HepG2 (cell line): ENCODE results near the gene TPD52L2. TPM values are rescaled to one million over a fixed set of nuclear protein-coding genes. Genes with fewer than 3 reads are reported as not detected.
A peak's percentile ranks its signal among the peaks of the same experiment; 100 is the strongest.

Experiments
- DPF2 ChIP-seq: sonication (generic); formaldehyde crosslinking; IDR thresholded peaks from 2 replicates; pipeline ENCODE4 v1.4.0; 2020; ENCODE audit warnings: mild to moderate bottlenecking, low read depth, missing genetic modification reagents, borderline replicate concordance
- ETV6 ChIP-seq: sonication (generic); formaldehyde crosslinking; conservative IDR thresholded peaks from 2 replicates; pipeline ENCODE4 v1.4.0; 2020; ENCODE audit warnings: missing genetic modification reagents
- FOXO1 ChIP-seq: sonication (generic); formaldehyde crosslinking; IDR thresholded peaks from 2 replicates; pipeline ENCODE4 v1.4.0; 2020; ENCODE audit warnings: missing genetic modification reagents
- KDM6A ChIP-seq: IDR thresholded peaks from 2 replicates; pipeline ENCODE4 v1.6.1; 2016; ENCODE audit warnings: low read depth
- MTERF4 ChIP-seq: sonication (generic); formaldehyde crosslinking; IDR thresholded peaks from 2 replicates; pipeline ENCODE4 v1.8.0; 2023; ENCODE audit warnings: mild to moderate bottlenecking, missing genetic modification reagents
- NFYB ChIP-seq: sonication (generic); formaldehyde crosslinking; IDR thresholded peaks from 2 replicates; pipeline ENCODE4 v1.4.0; 2020; ENCODE audit warnings: missing genetic modification reagents
- RBM39 ChIP-seq: fragments of 200-400 bp; formaldehyde crosslinking; IDR thresholded peaks from one replicate; pipeline ENCODE4 v1.6.1; 2018; ENCODE audit warnings: antibody characterized with exemption, mild to moderate bottlenecking, low read depth, low read length; ENCODE audit not compliant: poor library complexity, severe bottlenecking
- RFX3 ChIP-seq: IDR thresholded peaks from 2 replicates; pipeline ENCODE4 v1.6.1; 2016; ENCODE audit warnings: missing biosample characterization, missing genetic modification reagents
- TBX2 ChIP-seq: sonication (generic); formaldehyde crosslinking; IDR thresholded peaks from 2 replicates; pipeline ENCODE4 v1.5.0; 2020; ENCODE audit warnings: missing genetic modification reagents, mild to moderate bottlenecking, borderline replicate concordance
- THAP9 ChIP-seq: sonication (generic); formaldehyde crosslinking; IDR thresholded peaks from 2 replicates; pipeline ENCODE4; 2020; ENCODE audit warnings: missing genetic modification reagents, mild to moderate bottlenecking, borderline replicate concordance
- ZBTB10 ChIP-seq: sonication (generic); formaldehyde crosslinking; IDR thresholded peaks from 2 replicates; pipeline ENCODE4 v1.4.0; 2020; ENCODE audit warnings: missing genetic modification reagents, borderline replicate concordance
- ZNF772 ChIP-seq: sonication (generic); formaldehyde crosslinking; IDR thresholded peaks from 2 replicates; pipeline ENCODE4 v1.5.0; 2020; ENCODE audit warnings: mild to moderate bottlenecking, missing genetic modification reagents
- ZNF788 ChIP-seq: sonication (generic); formaldehyde crosslinking; IDR thresholded peaks from 2 replicates; pipeline ENCODE4 v1.5.0; 2020; ENCODE audit warnings: mild to moderate bottlenecking, missing genetic modification reagents, borderline replicate concordance
- polyA plus RNA-seq, 8 experiments: library from polyadenylated mRNA; depleted of rRNA in 3 of 8; stranded (reverse) in 7 of 8; unstranded in 1 of 8; fragments of >200 nt; fragmentation: Illumina TruSeq in 4 of 8; extraction: Trizol in 4 of 8; gene quantifications; 2 replicates each; pipeline versions ENCODE4 v1.2.1 to v1.2.3, GENCODE V29; 2011 to 2016; ENCODE audit warnings: low read depth in 4 of 8, missing spikeins in 1 of 8, mixed read lengths in 1 of 8; ENCODE audit not compliant: insufficient read depth in 1 of 8
- total RNA-seq, 5 experiments: library from RNA; depleted of rRNA; stranded (reverse); fragments of >200 nt; fragmentation: Illumina TruSeq; extraction: Trizol; gene quantifications; 2 replicates each; pipeline ENCODE4 v1.2.3, GENCODE V29; 2016; ENCODE audit warnings: low read depth in 1 of 5

The TPD52L2 gene
- total and polyA plus RNA-seq, 2 of the 13 experiments (the other 11 are each of a cell fraction or from before 2014, with no cell fraction given), result 156 to 184 TPM

GRCh38 chr20:63828545-63828944, 36.5 kb upstream of the TPD52L2 start (continued):
- TF ChIP-seq ZBTB10, result no peak
- TF ChIP-seq RBM39, result no peak
- TF ChIP-seq RFX3 (CRISPR knock-in tag), result no peak
- no peak for TF ChIP-seq ETV6
- no peak for TF ChIP-seq MTERF4 (CRISPR knock-in tag)
- no peak for TF ChIP-seq KDM6A (CRISPR knock-in tag)
- TF ChIP-seq ZNF788, result 0 out of 2 replicates have a peak, but pooled peaks have one; percentile 26
- TF ChIP-seq DPF2 (CRISPR knock-in tag), result no peak
- TF ChIP-seq FOXO1 (CRISPR knock-in tag), result no peak
- TF ChIP-seq THAP9 (CRISPR knock-in tag), result no peak
- 0 out of 2 replicates have a peak, but pooled peaks have one; percentile 16 for TF ChIP-seq TBX2 (CRISPR knock-in tag)
- peak; percentile 22; the same call in 1 of the 2 replicates for TF ChIP-seq ZNF772 (CRISPR knock-in tag)
- no peak for TF ChIP-seq NFYB (CRISPR knock-in tag)
